ENCODE results near the gene MAP2K1.
A peak's percentile ranks its signal among the peaks of the same experiment; 100 is the strongest.

MAP2K1 gene

GRCh38 chr15:66477011-66477410 is 90.3 kb downstream of the MAP2K1 start:
- WGBS, 2 donors (ENCODE audit: extremely low coverage in 2 of 2, insufficient read length in 2 of 2, insufficient replicate concordance in 1 of 2), result no CpG with 5 or more reads among the region's 2 CpGs

GRCh38 chr15:66480267-66480666 is 93.6 kb downstream of the MAP2K1 start:
- no peak overlapping the region for H3K23ac ChIP-seq (ENCODE audit: low read depth, low read length, poor library complexity)
- H3K27ac ChIP-seq (replicated peaks; ENCODE audit: low read length), result no peak overlapping the region
- no peak overlapping the region for H2AK5ac ChIP-seq (ENCODE audit: low read depth, low read length)
- H3K4me2 ChIP-seq (ENCODE audit: insufficient read depth, low read length, poor library complexity, severe bottlenecking), result no peak overlapping the region
- no peak overlapping the region for H3K4ac ChIP-seq (ENCODE audit: low read length)
- no peak overlapping the region for H2AFZ ChIP-seq (ENCODE audit: low read length)
- H3K4me1 ChIP-seq (ENCODE audit: control insufficient read depth in 2 of 2, insufficient read depth in 1 of 2, low read depth in 1 of 2, low read length in 2 of 2), result peaks cover 0 to 8% of the 10 kb centered on the region in 2 donors
- H3K79me1 ChIP-seq (ENCODE audit: low read depth, low read length), result peaks cover 3% of the 10 kb centered on the region
- DNase-seq (ENCODE audit: low spot score), result no peak
- no peak overlapping the region for H3K18ac ChIP-seq (ENCODE audit: low read length)
- no peak overlapping the region for H2BK15ac ChIP-seq (ENCODE audit: low read length)
- no peak overlapping the region for H3K4me3 ChIP-seq (ENCODE audit: low read length in 2 of 2)
- no peak overlapping the region for H4K91ac ChIP-seq (ENCODE audit: low read depth, low read length, poor library complexity)
- 100% methylated on average over 2 of the region's 6 CpGs; no CpG with 5 or more reads in 1 of the 2 donors for whole genome bisulfite sequencing, 2 donors (ENCODE audit: extremely low coverage in 2 of 2, insufficient read length in 2 of 2, insufficient replicate concordance in 1 of 2)
- H3K9ac ChIP-seq (ENCODE audit: low read depth, low read length, poor library complexity), result no peak overlapping the region
- no peak overlapping the region for H4K8ac ChIP-seq (ENCODE audit: low read depth, low read length)
- no peaks in the 10 kb centered on the region for H3K27me3 ChIP-seq (ENCODE audit: control insufficient read depth in 3 of 3, insufficient read depth in 3 of 3, low read depth in 1 of 3, low read length in 3 of 3)
- no peak overlapping the region for H2BK12ac ChIP-seq (ENCODE audit: low read length)
- H3K36me3 ChIP-seq (replicated peaks in 1 of 2; ENCODE audit: control insufficient read depth in 2 of 2, insufficient read depth in 2 of 2, low read length in 2 of 2), result peaks cover 10 to 33% of the 10 kb centered on the region in 2 donors
- H2BK120ac ChIP-seq (ENCODE audit: low read depth, low read length), result no peak overlapping the region
- H2BK5ac ChIP-seq (ENCODE audit: low read length), result no peak overlapping the region
- no peak overlapping the region for H3K14ac ChIP-seq (ENCODE audit: low read length)
- H3K9me3 ChIP-seq (replicated peaks in 1 of 2; ENCODE audit: control insufficient read depth in 2 of 2, insufficient read depth in 1 of 2, low read depth in 1 of 2, low read length in 2 of 2), result peaks cover 0 to 4% of the 10 kb centered on the region in 2 donors

More at GRCh38 chr15:66477011-66477410, 90.3 kb downstream of the MAP2K1 start:
- Histone ChIP-seq H3K9ac (ENCODE audit: low read depth, low read length, poor library complexity) (no peak overlapping the region), H2AK5ac (ENCODE audit: low read depth, low read length) (no peak overlapping the region), H3K27ac (replicated peaks; ENCODE audit: low read length) (no peak overlapping the region), H2AFZ (ENCODE audit: low read length) (no peak overlapping the region), H2BK5ac (ENCODE audit: low read length) (no peak overlapping the region), H3K9me3 (replicated peaks in 1 of 2; ENCODE audit: control insufficient read depth in 2 of 2, insufficient read depth in 1 of 2, low read depth in 1 of 2, low read length in 2 of 2) (peaks cover 0 to 2% of the 10 kb centered on the region in 2 donors), H3K79me1 (ENCODE audit: low read depth, low read length) (peaks cover 4% of the 10 kb centered on the region), H3K18ac (ENCODE audit: low read length) (no peak overlapping the region), H2BK12ac (ENCODE audit: low read length) (no peak overlapping the region), H3K4me3 (ENCODE audit: low read length in 2 of 2) (no peak overlapping the region), H3K27me3 (ENCODE audit: control insufficient read depth in 3 of 3, insufficient read depth in 3 of 3, low read depth in 1 of 3, low read length in 3 of 3) (no peaks in the 10 kb centered on the region), H4K91ac (ENCODE audit: low read depth, low read length, poor library complexity) (no peak overlapping the region), H2BK120ac (ENCODE audit: low read depth, low read length) (no peak overlapping the region), H3K36me3 (replicated peaks in 1 of 2; ENCODE audit: control insufficient read depth in 2 of 2, insufficient read depth in 2 of 2, low read length in 2 of 2) (peaks cover 6 to 9% of the 10 kb centered on the region in 2 donors), H3K4me2 (ENCODE audit: insufficient read depth, low read length, poor library complexity, severe bottlenecking) (no peak overlapping the region), H3K23ac (ENCODE audit: low read depth, low read length, poor library complexity) (peak overlapping the region; percentile 29), H3K4me1 (ENCODE audit: control insufficient read depth in 2 of 2, insufficient read depth in 1 of 2, low read depth in 1 of 2, low read length in 2 of 2) (peaks cover 6 to 16% of the 10 kb centered on the region in 2 donors), H2BK15ac (ENCODE audit: low read length) (no peak overlapping the region), H3K4ac (ENCODE audit: low read length) (no peak overlapping the region), H4K8ac (ENCODE audit: low read depth, low read length) (no peak overlapping the region), H3K14ac (ENCODE audit: low read length) (no peak overlapping the region)
- no peak for DNase-seq (ENCODE audit: low spot score)

- peaks cover 12 to 43% of the 10 kb centered on the region in 2 donors for H3K36me3 ChIP-seq (replicated peaks in 1 of 2; ENCODE audit: control insufficient read depth in 2 of 2, insufficient read depth in 2 of 2, low read length in 2 of 2)
- WGBS, 2 donors (ENCODE audit: extremely low coverage in 2 of 2, insufficient read length in 2 of 2, insufficient replicate concordance in 1 of 2), result no CpG with 5 or more reads among the region's 10 CpGs
Measured at GRCh38 chr15:66481107-66481856, 94.6 kb downstream of the MAP2K1 start.

GRCh38 chr15:66482539-66482938 is 95.8 kb downstream of the MAP2K1 start:
- Histone ChIP-seq H3K9ac (ENCODE audit: low read depth, low read length, poor library complexity) (peak overlapping the region; percentile 50), H4K91ac (ENCODE audit: low read depth, low read length, poor library complexity) (no peak overlapping the region), H3K4me1 (ENCODE audit: control insufficient read depth in 2 of 2, insufficient read depth in 1 of 2, low read depth in 1 of 2, low read length in 2 of 2) (peaks cover 0 to 3% of the 10 kb centered on the region in 2 donors), H2BK5ac (ENCODE audit: low read length) (no peak overlapping the region), H3K4me3 (ENCODE audit: low read length in 2 of 2) (no peak overlapping the region), H2BK12ac (ENCODE audit: low read length) (no peak overlapping the region), H3K79me1 (ENCODE audit: low read depth, low read length) (peaks cover 3% of the 10 kb centered on the region), H3K14ac (ENCODE audit: low read length) (no peak overlapping the region), H3K23ac (ENCODE audit: low read depth, low read length, poor library complexity) (no peak overlapping the region), H3K36me3 (replicated peaks in 1 of 2; ENCODE audit: control insufficient read depth in 2 of 2, insufficient read depth in 2 of 2, low read length in 2 of 2) (peaks cover 15 to 54% of the 10 kb centered on the region in 2 donors), H3K9me3 (replicated peaks in 1 of 2; ENCODE audit: control insufficient read depth in 2 of 2, insufficient read depth in 1 of 2, low read depth in 1 of 2, low read length in 2 of 2) (peaks cover 0 to 4% of the 10 kb centered on the region in 2 donors), H2BK120ac (ENCODE audit: low read depth, low read length) (no peak overlapping the region), H2AFZ (ENCODE audit: low read length) (no peak overlapping the region), H3K27ac (replicated peaks; ENCODE audit: low read length) (no peak overlapping the region), H4K8ac (ENCODE audit: low read depth, low read length) (no peak overlapping the region), H3K4me2 (ENCODE audit: insufficient read depth, low read length, poor library complexity, severe bottlenecking) (no peak overlapping the region), H3K18ac (ENCODE audit: low read length) (no peak overlapping the region), H3K4ac (ENCODE audit: low read length) (no peak overlapping the region), H2BK15ac (ENCODE audit: low read length) (no peak overlapping the region), H2AK5ac (ENCODE audit: low read depth, low read length) (peak overlapping the region; percentile 27), H3K27me3 (ENCODE audit: control insufficient read depth in 3 of 3, insufficient read depth in 3 of 3, low read depth in 1 of 3, low read length in 3 of 3) (no peaks in the 10 kb centered on the region)
- no peak for DNase-seq (ENCODE audit: low spot score)
- no CpG with 5 or more reads among the region's 9 CpGs for WGBS, 2 donors (ENCODE audit: extremely low coverage in 2 of 2, insufficient read length in 2 of 2, insufficient replicate concordance in 1 of 2)

More at GRCh38 chr15:66481107-66481856, 94.6 kb downstream of the MAP2K1 start:
- Histone ChIP-seq H3K9me3 (replicated peaks in 1 of 2; ENCODE audit: control insufficient read depth in 2 of 2, insufficient read depth in 1 of 2, low read depth in 1 of 2, low read length in 2 of 2) (peaks cover 0 to 4% of the 10 kb centered on the region in 2 donors), H3K27me3 (ENCODE audit: control insufficient read depth in 3 of 3, insufficient read depth in 3 of 3, low read depth in 1 of 3, low read length in 3 of 3) (no peaks in the 10 kb centered on the region), H2BK15ac (ENCODE audit: low read length) (no peak overlapping the region), H3K4me1 (ENCODE audit: control insufficient read depth in 2 of 2, insufficient read depth in 1 of 2, low read depth in 1 of 2, low read length in 2 of 2) (peaks cover 0 to 8% of the 10 kb centered on the region in 2 donors), H3K18ac (ENCODE audit: low read length) (no peak overlapping the region), H2BK12ac (ENCODE audit: low read length) (no peak overlapping the region), H3K4me2 (ENCODE audit: insufficient read depth, low read length, poor library complexity, severe bottlenecking) (no peak overlapping the region), H2BK120ac (ENCODE audit: low read depth, low read length) (no peak overlapping the region), H4K8ac (ENCODE audit: low read depth, low read length) (no peak overlapping the region), H3K14ac (ENCODE audit: low read length) (no peak overlapping the region), H2AK5ac (ENCODE audit: low read depth, low read length) (no peak overlapping the region), H3K4ac (ENCODE audit: low read length) (no peak overlapping the region), H4K91ac (ENCODE audit: low read depth, low read length, poor library complexity) (no peak overlapping the region), H3K79me1 (ENCODE audit: low read depth, low read length) (peaks cover 3% of the 10 kb centered on the region), H3K9ac (ENCODE audit: low read depth, low read length, poor library complexity) (no peak overlapping the region), H2BK5ac (ENCODE audit: low read length) (no peak overlapping the region), H3K23ac (ENCODE audit: low read depth, low read length, poor library complexity) (no peak overlapping the region), H3K4me3 (ENCODE audit: low read length in 2 of 2) (no peak overlapping the region), H3K27ac (replicated peaks; ENCODE audit: low read length) (no peak overlapping the region), H2AFZ (ENCODE audit: low read length) (no peak overlapping the region)
- no peak for DNase-seq (ENCODE audit: low spot score)

Measured in neuronal stem cell (in vitro differentiated cells).